ENCODE data around the gene PRR9. TPM values are rescaled to one million over a fixed set of nuclear protein-coding genes. Genes with fewer than 3 reads are reported as not detected.

The PRR9 gene
- total RNA-seq, 4 donors from 2014 or later: not detected

- TF ChIP-seq, protein P1, sequence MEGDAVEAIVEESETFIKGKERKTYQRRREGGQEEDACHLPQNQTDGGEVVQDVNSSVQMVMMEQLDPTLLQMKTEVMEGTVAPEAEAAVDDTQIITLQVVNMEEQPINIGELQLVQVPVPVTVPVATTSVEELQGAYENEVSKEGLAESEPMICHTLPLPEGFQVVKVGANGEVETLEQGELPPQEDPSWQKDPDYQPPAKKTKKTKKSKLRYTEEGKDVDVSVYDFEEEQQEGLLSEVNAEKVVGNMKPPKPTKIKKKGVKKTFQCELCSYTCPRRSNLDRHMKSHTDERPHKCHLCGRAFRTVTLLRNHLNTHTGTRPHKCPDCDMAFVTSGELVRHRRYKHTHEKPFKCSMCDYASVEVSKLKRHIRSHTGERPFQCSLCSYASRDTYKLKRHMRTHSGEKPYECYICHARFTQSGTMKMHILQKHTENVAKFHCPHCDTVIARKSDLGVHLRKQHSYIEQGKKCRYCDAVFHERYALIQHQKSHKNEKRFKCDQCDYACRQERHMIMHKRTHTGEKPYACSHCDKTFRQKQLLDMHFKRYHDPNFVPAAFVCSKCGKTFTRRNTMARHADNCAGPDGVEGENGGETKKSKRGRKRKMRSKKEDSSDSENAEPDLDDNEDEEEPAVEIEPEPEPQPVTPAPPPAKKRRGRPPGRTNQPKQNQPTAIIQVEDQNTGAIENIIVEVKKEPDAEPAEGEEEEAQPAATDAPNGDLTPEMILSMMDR (IDR thresholded peaks at IDR 0.05; ENCODE audit: low read depth): no peak
Observed at GRCh38 chr1:153248176-153248879, 30.9 kb downstream of the PRR9 start.

DNA sequence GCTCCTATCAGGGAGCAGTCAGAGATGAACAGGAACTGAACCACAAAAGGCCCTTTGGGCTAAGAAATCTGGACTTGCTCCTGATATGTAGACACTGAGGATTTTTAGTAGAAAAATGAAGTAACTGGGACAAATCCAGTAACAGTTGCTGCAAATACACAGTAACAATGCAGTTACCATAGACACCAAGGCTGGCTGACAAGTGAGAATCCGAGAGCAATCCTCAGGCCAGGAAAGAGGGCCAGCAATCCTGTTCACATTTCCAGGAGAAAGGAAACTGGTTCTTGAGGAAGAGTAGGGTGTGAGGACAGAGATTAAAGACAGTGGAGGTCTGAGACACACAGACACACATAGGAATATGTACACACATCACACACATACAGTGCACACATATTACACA, 32.8 kb downstream of the PRR9 start:
- TF ChIP-seq, protein P1 (IDR thresholded peaks at IDR 0.05; ENCODE audit: low read depth): no peak

DNA sequence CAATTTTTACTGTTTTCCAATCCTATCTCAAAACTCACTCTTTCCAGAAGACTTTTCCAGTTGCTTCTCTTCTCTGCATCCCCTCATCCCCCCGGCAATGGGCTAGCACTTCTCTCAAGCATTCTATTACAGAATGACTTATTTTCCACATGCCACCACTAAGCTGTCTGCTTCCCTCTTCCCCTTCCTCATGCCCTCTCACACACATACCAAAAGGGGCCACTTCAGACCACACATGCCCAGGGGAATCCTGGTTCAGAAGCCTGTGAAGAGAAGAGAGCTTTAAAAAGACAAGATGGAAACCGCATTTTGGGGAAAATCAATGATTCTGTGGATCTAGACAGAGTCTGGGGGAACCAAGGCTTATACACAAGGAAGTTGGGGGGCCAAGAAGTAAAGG, 33.7 kb downstream of the PRR9 start:
- TF ChIP-seq, protein P1 (IDR thresholded peaks at IDR 0.05; ENCODE audit: low read depth): no peak

- TF ChIP-seq, protein P1 (IDR thresholded peaks at IDR 0.05; ENCODE audit: low read depth): no peak
Observed at GRCh38 chr1:153251562-153251961, 34.2 kb downstream of the PRR9 start.

DNA sequence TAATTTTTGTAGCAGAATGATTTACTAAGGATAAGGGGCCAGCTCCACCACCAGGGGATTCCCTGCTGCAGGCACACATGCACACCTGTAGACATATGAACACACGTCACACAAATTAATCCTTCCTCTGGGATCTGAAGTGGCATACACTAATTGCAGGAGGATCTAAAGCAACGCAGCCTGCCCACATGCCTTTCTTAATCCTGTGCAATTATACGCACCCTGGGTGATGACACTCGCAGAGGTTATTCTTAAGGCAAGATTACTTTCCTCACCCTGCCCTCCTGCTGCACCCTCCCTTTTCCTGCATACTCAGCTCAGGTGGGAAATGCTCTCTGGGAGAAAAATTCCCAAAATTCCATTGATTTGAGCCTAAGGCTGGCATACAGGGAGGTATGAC, 34.6 kb downstream of the PRR9 start:
- TF ChIP-seq, protein P1 (IDR thresholded peaks at IDR 0.05; ENCODE audit: low read depth): no peak

- TF ChIP-seq, protein P1 (IDR thresholded peaks at IDR 0.05; ENCODE audit: low read depth): no peak
Observed at GRCh38 chr1:153253076-153253475, 35.7 kb downstream of the PRR9 start.

DNA sequence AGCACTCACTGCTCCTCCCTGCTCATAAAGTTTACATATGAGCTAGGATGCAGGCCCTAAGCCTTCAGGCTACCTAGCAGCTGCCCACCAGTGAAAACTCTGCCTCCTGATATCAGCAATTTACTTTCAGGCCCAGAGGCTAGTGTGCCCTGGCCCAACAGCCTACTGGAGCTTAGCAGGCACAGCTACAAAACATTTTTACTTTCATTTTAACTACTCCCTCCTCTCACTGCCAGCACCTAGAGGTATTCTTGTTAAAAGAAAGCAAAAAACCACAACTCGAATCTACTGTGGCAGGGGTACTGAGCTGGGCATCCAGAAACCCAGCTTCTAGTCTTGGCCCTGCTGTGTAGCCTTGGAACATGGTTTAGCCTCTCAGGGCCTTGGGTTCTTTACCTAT, 36.3 kb downstream of the PRR9 start:
- TF ChIP-seq, protein P1 (IDR thresholded peaks at IDR 0.05; ENCODE audit: low read depth): no peak
